B cell (primary cell): ENCODE results near the gene FRK. TPM values are rescaled to one million over a fixed set of nuclear protein-coding genes. Genes with fewer than 3 reads are reported as not detected.

Source experiments
- ATAC-seq: fragments of 200-7000 bp; cut with Tn5 transposase; one replicate; pipeline ENCODE4 v1.10.0; 2021; ENCODE audit warnings: low read depth, mild to moderate bottlenecking, moderate number of reproducible peaks, moderate library complexity
- CTCF ChIA-PET: fragments of 350-600 bp; sonication (Branson Sonifier 250); formaldehyde crosslinking; loops from one replicate; lab custom pipeline; 2021; ENCODE audit warnings: antibody characterized with exemption, inconsistent platforms; lab: Charles Lee
- POLR2A ChIA-PET: fragments of 350-600 bp; sonication (Branson Sonifier 250); formaldehyde crosslinking; loops from one replicate; lab custom pipeline; 2021; ENCODE audit warnings: antibody characterized with exemption; lab: Charles Lee
- DNase-seq: peaks from one replicate; pipeline ENCODE4 v3.0.0; 2013
- H2AFZ ChIP-seq: 2 replicates; pipeline ENCODE4 v1.6.1; 2012; ENCODE audit warnings: mild to moderate bottlenecking, low read depth, low read length; ENCODE audit not compliant: insufficient read depth, poor library complexity, severe bottlenecking
- H3K27ac ChIP-seq, 2 donors: 1 replicate in 1 of 2; 2 replicates in 1 of 2; pipeline ENCODE4 v1.5.1; 2012 to 2013; ENCODE audit warnings: low read length in 2 of 2, mild to moderate bottlenecking in 2 of 2, moderate library complexity in 1 of 2
- H3K27me3 ChIP-seq, 4 experiments: fragments of 200-600 bp in 1 of 4; sonication (generic) in 1 of 4; replicated peaks in 1 of 4; 1 replicate in 2 of 4; 2 replicates in 2 of 4; pipeline versions ENCODE4 v1.6.1 to v1.7.0; 2013 to 2016; ENCODE audit warnings: low read length in 3 of 4, mild to moderate bottlenecking in 2 of 4, mixed read lengths in 1 of 4, moderate library complexity in 1 of 4; ENCODE audit not compliant: insufficient read depth in 4 of 4, control insufficient read depth in 3 of 4; ENCODE audit errors: control extremely low read depth in 1 of 4
- H3K36me3 ChIP-seq, 2 experiments: replicated peaks in 1 of 2; 1 replicate in 1 of 2; 2 replicates in 1 of 2; pipeline versions ENCODE4 v1.6.1 to v1.7.1; 2013; ENCODE audit warnings: low read length in 1 of 2; ENCODE audit not compliant: insufficient read depth in 2 of 2, control insufficient read depth in 1 of 2; ENCODE audit errors: control extremely low read depth in 1 of 2, extremely low read depth in 1 of 2
- H3K4me1 ChIP-seq, 2 donors: fragments of 200-600 bp in 1 of 2; sonication (generic) in 1 of 2; 1 replicate in 1 of 2; 2 replicates in 1 of 2; pipeline versions ENCODE4 v1.5.1 to v1.6.1; 2013 to 2017; ENCODE audit warnings: low read length in 2 of 2; ENCODE audit not compliant: control insufficient read depth in 2 of 2, insufficient read depth in 2 of 2
- H3K4me2 ChIP-seq: replicated peaks from 2 replicates; pipeline ENCODE3; 2012; ENCODE audit warnings: mild to moderate bottlenecking, low read depth, low read length; ENCODE audit not compliant: poor library complexity, severe bottlenecking
- H3K4me3 ChIP-seq, 5 experiments: fragments of 200-600 bp in 1 of 5; sonication (generic) in 1 of 5; 1 replicate in 3 of 5; 2 replicates in 2 of 5; pipeline versions ENCODE4 v1.5.1 to v1.7.0; 2011 to 2016; ENCODE audit warnings: low read length in 4 of 5, mild to moderate bottlenecking in 4 of 5, low read depth in 2 of 5, control low read depth in 1 of 5, moderate library complexity in 1 of 5; ENCODE audit not compliant: insufficient read depth in 1 of 5; ENCODE audit errors: control extremely low read depth in 1 of 5, extremely low read depth in 1 of 5
- H3K79me2 ChIP-seq: fragments of 200-600 bp; sonication (generic); one replicate; pipeline ENCODE4 v1.6.0; 2016; ENCODE audit warnings: low read length; ENCODE audit not compliant: control insufficient read depth, insufficient read depth
- H3K9ac ChIP-seq: fragments of 200-600 bp; sonication (generic); 2 replicates; pipeline ENCODE4 v1.6.1; 2017; ENCODE audit warnings: mild to moderate bottlenecking, low read length, moderate library complexity
- H3K9me3 ChIP-seq, 3 donors: one replicate each; pipeline versions ENCODE4 v1.6.1 to v1.7.1; 2013; ENCODE audit warnings: low read length in 2 of 3; ENCODE audit not compliant: control insufficient read depth in 2 of 3, insufficient read depth in 1 of 3; ENCODE audit errors: control extremely low read depth in 1 of 3
- H4K20me1 ChIP-seq: 2 replicates; pipeline ENCODE4 v1.6.0; 2012; ENCODE audit warnings: mild to moderate bottlenecking, low read length; ENCODE audit not compliant: insufficient read depth, control insufficient read depth, poor library complexity, severe bottlenecking
- H3K27ac Mint-ChIP-seq: one replicate; pipeline ENCODE4 v1.8.0; 2021; ENCODE audit warnings: mixed read lengths
- H3K27me3 Mint-ChIP-seq: one replicate; pipeline ENCODE4 v1.8.0; 2021; ENCODE audit warnings: mixed read lengths
- H3K4me1 Mint-ChIP-seq: one replicate; pipeline ENCODE4 v1.8.0; 2021; ENCODE audit warnings: mixed read lengths
- H3K4me3 Mint-ChIP-seq: one replicate; pipeline ENCODE4 v1.8.0; 2021; ENCODE audit warnings: mixed read lengths
- H3K9me3 Mint-ChIP-seq: one replicate; pipeline ENCODE4 v1.8.0; 2022; ENCODE audit warnings: mixed read lengths; ENCODE audit not compliant: insufficient read depth
- EZH2 ChIP-seq: IDR thresholded peaks from 2 replicates; pipeline ENCODE4 v1.6.1; 2012; ENCODE audit warnings: borderline replicate concordance, low read depth, mild to moderate bottlenecking, moderate library complexity, low read length; ENCODE audit not compliant: insufficient read depth, poor library complexity, severe bottlenecking
- WGBS: methylation state at CpG from one replicate; pipeline ENCODE4 v1.1.5; 2013; ENCODE audit warnings: missing lambda C conversion rate; ENCODE audit not compliant: insufficient coverage; 5-methylcytosine and 5-hydroxymethylcytosine counted together
- intact Hi-C: fragments of 100-400 bp; cut with micrococcal nuclease; formaldehyde crosslinking; loops from one replicate; pipeline ENCODE4 v1.10.0; 2022
- polyA plus RNA-seq: library from polyadenylated mRNA; depleted of rRNA; stranded (reverse); fragments of >200 nt; gene quantifications from 2 replicates; pipeline ENCODE4 v1.2.3, GENCODE V29; 2012
- total RNA-seq, 2 donors: library from RNA; stranded (reverse); fragments of 120-200 nt in 1 of 2; gene quantifications; 1 replicate in 1 of 2; 2 replicates in 1 of 2; pipeline versions ENCODE4 v1.2.3 to v1.2.4, GENCODE V29; 2013 to 2022
- TF ChIP-seq, protein P1 (sequence below): fragments of 200-600 bp; IDR thresholded peaks from one replicate; pipeline ENCODE4 v1.8.0; 2022; ENCODE audit warnings: antibody characterized with exemption, mild to moderate bottlenecking

Gene FRK
- total and polyA plus RNA-seq, 2 donors (not counting 1 experiment from before 2014, with no cell fraction given): 0.01 to 0.07 TPM

DNA sequence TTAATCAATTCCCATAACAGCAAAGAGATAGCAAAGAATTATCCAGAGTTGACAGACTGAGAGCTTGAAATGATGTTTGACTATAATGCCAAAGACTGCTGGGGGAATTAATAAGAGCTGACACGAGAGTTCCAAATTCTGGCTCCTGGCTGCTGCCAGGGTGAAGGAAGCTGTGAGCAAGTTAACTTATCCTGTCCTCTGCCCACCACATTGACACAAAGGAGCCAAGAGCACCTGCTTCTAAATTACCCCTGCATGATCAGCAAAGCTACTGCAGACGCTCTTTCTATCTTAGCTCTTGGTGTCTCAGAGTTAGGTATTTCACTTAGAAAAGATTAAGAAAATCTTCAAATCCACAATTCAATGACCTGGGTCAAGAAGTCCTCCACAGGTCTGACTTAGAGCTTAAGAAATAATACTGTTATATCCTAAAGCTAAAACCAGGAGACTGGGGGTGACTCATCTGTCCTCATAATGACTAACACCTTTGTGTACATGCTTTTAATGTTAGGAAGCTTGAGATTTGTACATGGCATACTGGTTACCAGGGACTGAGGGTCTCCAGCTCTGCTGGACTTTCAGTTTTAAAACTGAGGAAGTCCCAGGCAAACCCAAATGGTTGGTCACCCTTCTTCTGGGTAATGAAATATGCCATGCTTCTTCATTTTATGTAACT is 13.2 kb upstream of the FRK start:
- DNase-seq (no peak), ATAC-seq (no peak)
- no peaks in the 10 kb centered on the region for H4K20me1 ChIP-seq
- TF ChIP-seq EZH2: no peak
- TF ChIP-seq, protein P1, sequence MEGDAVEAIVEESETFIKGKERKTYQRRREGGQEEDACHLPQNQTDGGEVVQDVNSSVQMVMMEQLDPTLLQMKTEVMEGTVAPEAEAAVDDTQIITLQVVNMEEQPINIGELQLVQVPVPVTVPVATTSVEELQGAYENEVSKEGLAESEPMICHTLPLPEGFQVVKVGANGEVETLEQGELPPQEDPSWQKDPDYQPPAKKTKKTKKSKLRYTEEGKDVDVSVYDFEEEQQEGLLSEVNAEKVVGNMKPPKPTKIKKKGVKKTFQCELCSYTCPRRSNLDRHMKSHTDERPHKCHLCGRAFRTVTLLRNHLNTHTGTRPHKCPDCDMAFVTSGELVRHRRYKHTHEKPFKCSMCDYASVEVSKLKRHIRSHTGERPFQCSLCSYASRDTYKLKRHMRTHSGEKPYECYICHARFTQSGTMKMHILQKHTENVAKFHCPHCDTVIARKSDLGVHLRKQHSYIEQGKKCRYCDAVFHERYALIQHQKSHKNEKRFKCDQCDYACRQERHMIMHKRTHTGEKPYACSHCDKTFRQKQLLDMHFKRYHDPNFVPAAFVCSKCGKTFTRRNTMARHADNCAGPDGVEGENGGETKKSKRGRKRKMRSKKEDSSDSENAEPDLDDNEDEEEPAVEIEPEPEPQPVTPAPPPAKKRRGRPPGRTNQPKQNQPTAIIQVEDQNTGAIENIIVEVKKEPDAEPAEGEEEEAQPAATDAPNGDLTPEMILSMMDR: no peak
- H3K79me2 ChIP-seq: no peaks in the 10 kb centered on the region
- H3K4me1 ChIP-seq: peaks cover 0 to 3% of the 10 kb centered on the region in 2 donors
- Mint-ChIP-seq H3K27ac (no peak overlapping the region), H3K9me3 (no peaks in the 10 kb centered on the region), H3K27me3 (peaks cover 12% of the 10 kb centered on the region), H3K4me3 (no peak overlapping the region), H3K4me1 (no peaks in the 10 kb centered on the region)
- no CpG with 5 or more reads among the region's 2 CpGs for WGBS
- H3K9ac ChIP-seq: no peak overlapping the region
- H3K4me2 ChIP-seq: no peak overlapping the region
- H2AFZ ChIP-seq: no peak overlapping the region
- H3K9me3 ChIP-seq: no peaks in the 10 kb centered on the region
- H3K36me3 ChIP-seq: no peaks in the 10 kb centered on the region
- ChIA-PET POLR2A (no interaction called here), CTCF (interaction anchor here (0.9 to 1.5 kb wide), 4 partner anchors 12 to 65 kb away, joined by 3 to 5 read pairs (median 4); no protein-coding TSS in a partner anchor)
- intact Hi-C loops: no loop called here
- H3K27me3 ChIP-seq: peaks cover 0 to 3% (median 0%) of the 10 kb centered on the region in 4 experiments
- H3K4me3 ChIP-seq: no peak overlapping the region
- H3K27ac ChIP-seq: no peak overlapping the region

DNA sequence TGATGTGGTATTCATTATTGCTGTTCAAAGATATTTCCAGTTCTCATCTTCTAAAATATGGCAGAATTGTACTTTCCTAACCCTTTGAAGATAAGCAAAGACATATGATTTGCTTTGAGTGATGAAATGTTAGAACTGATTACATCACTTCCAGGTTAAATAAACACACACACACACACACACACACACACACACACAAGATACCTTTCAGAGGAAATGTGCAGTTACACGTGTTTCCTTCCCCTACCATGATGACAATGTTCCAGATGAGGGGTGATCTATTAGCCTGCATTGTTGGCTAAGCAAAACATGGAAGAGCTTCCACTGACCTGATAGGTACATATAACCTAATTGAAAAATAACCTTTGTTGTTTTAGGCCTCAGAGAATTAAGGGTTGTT is 11.7 kb upstream of the FRK start:
- Mint-ChIP-seq H3K4me1 (no peaks in the 10 kb centered on the region), H3K4me3 (no peak overlapping the region), H3K27ac (no peak overlapping the region), H3K9me3 (no peaks in the 10 kb centered on the region), H3K27me3 (peaks cover 7% of the 10 kb centered on the region)
- intact Hi-C loops: no loop called here
- DNase-seq: no peak
- Histone ChIP-seq H3K9ac (no peak overlapping the region), H3K27ac (no peak overlapping the region), H3K4me3 (no peak overlapping the region), H3K9me3 (no peaks in the 10 kb centered on the region), H3K79me2 (no peaks in the 10 kb centered on the region), H3K4me1 (peaks cover 0 to 3% of the 10 kb centered on the region in 2 donors), H2AFZ (no peak overlapping the region), H3K27me3 (peaks cover 0 to 3% (median 0%) of the 10 kb centered on the region in 4 experiments), H4K20me1 (no peaks in the 10 kb centered on the region), H3K36me3 (no peaks in the 10 kb centered on the region), H3K4me2 (no peak overlapping the region)
- ATAC-seq: no peak
- ChIA-PET POLR2A (no interaction called here), CTCF (no interaction called here)
- no CpG with 5 or more reads among the region's 1 CpG for WGBS
- TF ChIP-seq, protein P1: no peak
- TF ChIP-seq EZH2: no peak
